Activated CD8-positive, alpha-beta T cell treated with anti-CD3 and anti-CD28 coated beads, Interleukin-2, amount 10 ng/mL, durations not matched to agents 7 days and 5 days (primary cell): Measurements from ENCODE around the gene ALK. TPM values are rescaled to one million over a fixed set of nuclear protein-coding genes. Genes with fewer than 3 reads are reported as not detected.
"Not testable (repeated sequence)": the region's sequence is repeated elsewhere in the genome, so short reads cannot be mapped to it uniquely, and the experiment has no call there.

Source experiments
- ATAC-seq: fragments of 150-1000 bp; cut with Tn5 transposase; one replicate; pipeline ENCODE4 v1.10.0; 2021; ENCODE audit warnings: moderate library complexity
- CTCF ChIA-PET: fragments of 350-600 bp; sonication (Branson Sonifier 250); formaldehyde crosslinking; loops from one replicate; lab custom pipeline; 2021; ENCODE audit warnings: antibody characterized with exemption; lab: Charles Lee
- POLR2A ChIA-PET: fragments of 350-600 bp; sonication (Branson Sonifier 250); formaldehyde crosslinking; loops from one replicate; lab custom pipeline; 2021; ENCODE audit warnings: antibody characterized with exemption; lab: Charles Lee
- DNase-seq: peaks from one replicate; pipeline ENCODE4 v3.0.0-alpha.2; 2020
- H3K27ac Mint-ChIP-seq: one replicate; pipeline ENCODE4 v1.8.0; 2021; ENCODE audit warnings: mild to moderate bottlenecking, mixed read lengths
- H3K27me3 Mint-ChIP-seq: one replicate; pipeline ENCODE4 v1.8.0; 2021; ENCODE audit warnings: low read depth, mixed read lengths
- H3K36me3 Mint-ChIP-seq: one replicate; pipeline ENCODE4 v1.8.0; 2021; ENCODE audit warnings: low read depth, mixed read lengths
- H3K4me1 Mint-ChIP-seq: one replicate; pipeline ENCODE4 v1.8.0; 2021; ENCODE audit warnings: low read depth, mixed read lengths
- H3K4me3 Mint-ChIP-seq: one replicate; pipeline ENCODE4 v1.8.0; 2021; ENCODE audit warnings: mild to moderate bottlenecking, mixed read lengths
- H3K9me3 Mint-ChIP-seq: one replicate; pipeline ENCODE4 v1.8.0; 2022; ENCODE audit warnings: mixed read lengths; ENCODE audit not compliant: insufficient read depth
- total RNA-seq, 2 experiments: library from RNA; stranded (reverse); gene quantifications; one replicate each; pipeline ENCODE4 v1.2.3, GENCODE V29; 2021

Gene ALK
- total RNA-seq, 2 experiments from 2014 or later: not detected

GRCh38 chr2:29251406-29251805, 670.0 kb downstream of the ALK start:
- Mint-ChIP-seq H3K36me3 (no peaks in the 10 kb centered on the region), H3K27ac (no peak overlapping the region), H3K4me3 (no peak overlapping the region), H3K27me3 (peaks cover 3% of the 10 kb centered on the region), H3K9me3 (no peaks in the 10 kb centered on the region), H3K4me1 (no peaks in the 10 kb centered on the region)
- ChIA-PET CTCF (no interaction called here), POLR2A (no interaction called here)
- ATAC-seq: no peak
- DNase-seq: no peak

DNA sequence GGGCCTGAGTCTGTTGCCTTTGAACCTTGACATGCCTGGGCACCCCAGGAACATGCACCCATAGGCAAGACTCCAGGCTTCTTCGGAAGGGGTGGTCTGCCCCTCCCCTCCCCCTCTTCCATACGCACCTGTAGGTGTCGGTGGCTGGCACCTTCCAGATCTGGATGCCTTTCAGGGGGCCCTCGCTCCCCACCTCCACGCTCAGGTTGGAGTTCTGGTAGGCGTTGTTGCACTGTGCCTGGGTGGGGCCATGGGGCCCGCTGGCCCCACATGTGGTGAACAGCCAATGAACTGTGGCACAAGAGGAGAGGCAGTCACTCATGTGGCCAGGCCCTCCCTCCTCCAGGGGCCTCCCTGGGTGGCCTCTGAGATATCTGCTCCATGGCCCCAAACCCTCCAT, 670.4 kb downstream of the ALK start:
- CTCF ChIA-PET: no interaction called here
- Mint-ChIP-seq H3K4me3 (no peak overlapping the region), H3K27ac (no peak overlapping the region), H3K27me3 (peaks cover 3% of the 10 kb centered on the region), H3K36me3 (no peaks in the 10 kb centered on the region), H3K4me1 (no peaks in the 10 kb centered on the region), H3K9me3 (no peaks in the 10 kb centered on the region)
- POLR2A ChIA-PET: interaction anchor here (0.6 kb wide), 1 partner anchor 589 kb away, joined by 3 read pairs; no protein-coding TSS in a partner anchor
- ATAC-seq: no peak
- no peak for DNase-seq

- CTCF ChIA-PET: no interaction called here
- Mint-ChIP-seq H3K27me3 (peaks cover 3% of the 10 kb centered on the region), H3K36me3 (no peaks in the 10 kb centered on the region)
Measured at GRCh38 chr2:29249666-29250253, 671.6 kb downstream of the ALK start.

GRCh38 chr2:29247336-29247914, 674.0 kb downstream of the ALK start:
- no peak overlapping the region for H3K4me3 Mint-ChIP-seq
- no peaks in the 10 kb centered on the region for H3K36me3 Mint-ChIP-seq
- ATAC-seq (no peak), DNase-seq (no peak)
- H3K27ac Mint-ChIP-seq: no peak overlapping the region
- H3K9me3 Mint-ChIP-seq: no peaks in the 10 kb centered on the region
- no peaks in the 10 kb centered on the region for H3K4me1 Mint-ChIP-seq
- CTCF ChIA-PET: no interaction called here
- POLR2A ChIA-PET: no interaction called here
- H3K27me3 Mint-ChIP-seq: no peaks in the 10 kb centered on the region

More at GRCh38 chr2:29249666-29250253, 671.6 kb downstream of the ALK start:
- Mint-ChIP-seq H3K4me1 (no peaks in the 10 kb centered on the region), H3K27ac (no peak overlapping the region), H3K9me3 (no peaks in the 10 kb centered on the region), H3K4me3 (no peak overlapping the region)
- DNase-seq: no peak
- ATAC-seq: no peak
- POLR2A ChIA-PET: no interaction called here

DNA sequence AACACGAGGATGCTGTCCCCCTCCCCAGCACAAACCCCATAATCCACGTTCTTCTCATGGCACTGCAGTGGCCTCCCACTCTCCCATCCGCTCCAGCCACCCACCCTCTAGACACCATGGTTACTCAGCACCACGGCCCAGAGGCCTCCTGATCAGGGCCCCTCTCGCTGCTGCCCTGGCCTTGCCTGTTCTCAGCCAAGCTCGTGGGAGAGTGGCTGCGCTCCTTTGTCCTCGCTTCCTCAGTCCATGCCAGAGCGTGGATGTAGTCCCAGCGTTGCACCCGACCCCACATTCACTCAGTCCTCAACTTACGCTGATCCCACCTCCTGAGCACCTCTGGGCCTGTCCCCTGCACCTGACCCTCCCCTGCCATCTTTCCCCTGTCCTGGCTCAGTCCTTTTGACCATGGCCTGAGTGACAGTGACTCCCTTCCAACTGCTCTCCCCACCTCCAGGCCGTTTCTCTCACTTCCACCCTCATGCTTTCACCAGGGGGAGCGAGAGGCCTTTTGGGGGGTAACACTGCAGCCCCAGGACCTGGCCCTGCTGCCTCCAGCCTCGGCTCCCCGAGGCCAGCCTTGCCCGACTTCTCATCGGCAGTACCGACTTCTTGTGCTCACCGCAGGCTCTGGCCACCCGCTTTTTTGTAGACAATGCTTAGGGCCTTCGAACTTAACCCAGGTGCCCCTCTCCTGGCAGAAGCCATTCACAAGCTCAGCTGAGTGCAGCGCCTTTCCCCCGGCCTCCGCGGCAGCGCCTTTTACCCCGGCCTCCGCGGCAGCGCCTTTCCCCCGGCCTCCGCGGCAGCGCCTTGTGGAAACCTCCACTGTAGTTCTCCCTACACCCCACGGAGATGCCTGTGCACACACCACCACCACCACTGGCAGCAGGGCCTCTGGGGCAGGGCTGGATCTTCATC, 674.7 kb downstream of the ALK start:
- Mint-ChIP-seq H3K27me3 (no peaks in the 10 kb centered on the region), H3K4me3 (no peak overlapping the region), H3K4me1 (no peaks in the 10 kb centered on the region), H3K27ac (no peak overlapping the region), H3K9me3 (no peaks in the 10 kb centered on the region), H3K36me3 (no peaks in the 10 kb centered on the region)
- DNase-seq: no peak
- ATAC-seq: peak; percentile 18
- CTCF ChIA-PET: no interaction called here
- POLR2A ChIA-PET: no interaction called here

DNA sequence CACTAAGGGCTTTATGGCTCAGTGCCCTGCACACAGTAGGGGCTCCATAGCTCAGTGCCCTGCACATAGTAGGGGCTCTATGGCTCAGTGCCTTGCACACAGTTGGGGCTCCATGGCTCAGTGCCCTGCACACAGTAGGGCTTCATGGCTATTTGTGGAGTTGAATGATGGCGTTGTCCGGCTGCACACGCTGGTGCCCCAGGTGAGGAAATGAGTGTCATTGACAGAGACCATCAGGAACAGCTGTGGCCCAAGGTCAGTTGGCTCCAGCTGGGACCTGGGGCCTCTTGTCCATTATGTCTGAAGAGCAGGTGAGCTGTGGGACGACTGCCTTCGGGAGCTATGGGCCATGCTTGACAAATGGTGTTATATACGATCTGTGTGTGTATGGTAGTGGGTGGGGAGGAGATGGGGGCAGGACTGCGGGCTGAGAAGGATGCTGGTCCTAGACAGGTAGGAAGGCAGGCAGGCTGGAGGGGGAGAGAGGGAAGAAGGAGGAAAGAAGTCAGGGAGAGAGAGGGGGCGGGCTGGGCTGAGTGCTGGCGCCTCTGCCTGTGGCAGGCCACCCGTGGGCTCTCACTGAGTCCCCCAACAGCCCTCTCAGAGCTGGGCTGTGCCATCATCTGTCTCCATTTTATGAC, 675.5 kb downstream of the ALK start:
- H3K36me3 Mint-ChIP-seq: no peaks in the 10 kb centered on the region
- no peaks in the 10 kb centered on the region for H3K4me1 Mint-ChIP-seq
- POLR2A ChIA-PET: no interaction called here
- CTCF ChIA-PET: no interaction called here
- no peaks in the 10 kb centered on the region for H3K27me3 Mint-ChIP-seq
- H3K27ac Mint-ChIP-seq: no peak overlapping the region
- H3K9me3 Mint-ChIP-seq: no peaks in the 10 kb centered on the region
- ATAC-seq (peak; percentile 42), DNase-seq (no peak)
- H3K4me3 Mint-ChIP-seq: no peak overlapping the region

GRCh38 chr2:29245035-29245741, 676.2 kb downstream of the ALK start:
- CTCF ChIA-PET, H3K4me1 Mint-ChIP-seq, H3K36me3 Mint-ChIP-seq, POLR2A ChIA-PET, H3K9me3 Mint-ChIP-seq, H3K27me3 Mint-ChIP-seq, ATAC-seq, H3K27ac Mint-ChIP-seq, DNase-seq, H3K4me3 Mint-ChIP-seq: not testable (repeated sequence)

DNA sequence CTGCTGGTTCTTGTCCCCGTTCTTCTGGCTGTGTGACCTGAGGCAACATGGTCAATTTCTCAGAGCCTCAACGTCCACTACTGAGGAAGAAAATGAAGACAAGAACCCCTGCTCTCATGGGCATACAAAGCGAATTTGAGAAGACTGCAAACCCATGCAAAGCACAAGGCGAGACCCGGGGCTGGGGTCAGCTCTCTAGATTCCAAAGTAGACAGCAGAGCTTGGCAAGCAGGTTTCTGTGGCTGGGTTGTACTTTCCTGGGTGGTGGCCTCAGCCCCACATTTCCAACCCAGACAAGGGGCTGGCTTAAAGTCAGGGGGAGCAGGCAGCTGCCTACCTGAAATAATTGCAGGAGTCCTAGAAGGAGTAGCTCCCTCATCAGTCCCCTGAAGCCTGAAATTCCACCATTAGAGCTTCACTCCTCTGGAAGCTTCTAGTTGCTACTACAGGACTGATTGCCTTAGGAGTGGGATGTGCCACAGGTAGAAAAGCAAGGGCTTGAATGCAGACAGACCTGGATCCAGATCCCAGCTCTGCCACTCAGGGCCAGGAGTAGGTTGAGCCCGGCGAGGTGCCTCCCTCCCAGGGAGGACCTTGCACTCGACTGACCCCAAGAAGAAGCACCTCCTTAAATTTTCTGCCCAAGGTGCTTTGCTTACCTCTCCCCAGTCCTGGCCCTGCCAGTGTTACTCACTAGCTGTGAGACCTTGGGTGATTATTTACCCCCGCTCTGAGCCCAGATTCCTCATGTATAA, 678.6 kb downstream of the ALK start:
- ChIA-PET CTCF (no interaction called here), POLR2A (no interaction called here)
- Mint-ChIP-seq H3K27ac (no peak overlapping the region), H3K36me3 (no peaks in the 10 kb centered on the region), H3K4me1 (no peaks in the 10 kb centered on the region), H3K4me3 (no peak overlapping the region), H3K27me3 (no peaks in the 10 kb centered on the region), H3K9me3 (no peaks in the 10 kb centered on the region)
- DNase-seq: no peak
- no peak for ATAC-seq

- H3K27ac Mint-ChIP-seq: no peak overlapping the region
- H3K9me3 Mint-ChIP-seq: no peaks in the 10 kb centered on the region
- ATAC-seq: no peak
- POLR2A ChIA-PET: no interaction called here
- H3K36me3 Mint-ChIP-seq: no peaks in the 10 kb centered on the region
- no peak overlapping the region for H3K4me3 Mint-ChIP-seq
- no peak for DNase-seq
- no peaks in the 10 kb centered on the region for H3K27me3 Mint-ChIP-seq
- CTCF ChIA-PET: no interaction called here
- no peaks in the 10 kb centered on the region for H3K4me1 Mint-ChIP-seq
Measured at GRCh38 chr2:29241955-29242565, 679.3 kb downstream of the ALK start.

- no peaks in the 10 kb centered on the region for H3K9me3 Mint-ChIP-seq
- H3K27ac Mint-ChIP-seq: no peak overlapping the region
- ATAC-seq (no peak), DNase-seq (no peak)
- no peaks in the 10 kb centered on the region for H3K36me3 Mint-ChIP-seq
- ChIA-PET CTCF (no interaction called here), POLR2A (no interaction called here)
- no peaks in the 10 kb centered on the region for H3K4me1 Mint-ChIP-seq
- H3K4me3 Mint-ChIP-seq: no peak overlapping the region
- H3K27me3 Mint-ChIP-seq: no peaks in the 10 kb centered on the region
Measured at GRCh38 chr2:29241341-29241740, 680.0 kb downstream of the ALK start.

DNA sequence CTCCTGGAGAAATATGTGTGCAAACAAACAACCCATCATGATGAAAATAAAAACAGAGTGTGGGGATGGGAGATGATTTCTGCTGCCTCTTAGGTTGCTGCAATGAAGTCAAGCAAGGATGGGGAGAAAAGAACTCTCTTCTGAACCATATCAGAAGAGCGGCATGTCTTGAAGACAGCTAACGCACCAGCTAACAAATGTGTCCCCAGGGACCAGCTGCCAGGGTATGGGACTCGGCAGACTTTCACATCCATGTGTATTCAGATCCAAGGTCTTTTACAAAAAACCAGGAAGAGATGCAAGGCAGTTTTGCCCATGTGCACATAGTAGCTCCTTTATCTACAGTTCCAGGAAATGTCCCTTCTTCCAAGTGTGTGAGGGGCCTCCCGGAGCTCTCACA, 680.8 kb downstream of the ALK start:
- no peaks in the 10 kb centered on the region for H3K36me3 Mint-ChIP-seq
- ATAC-seq (no peak), DNase-seq (no peak)
- no peaks in the 10 kb centered on the region for H3K4me1 Mint-ChIP-seq
- no peak overlapping the region for H3K27ac Mint-ChIP-seq
- no peaks in the 10 kb centered on the region for H3K27me3 Mint-ChIP-seq
- H3K4me3 Mint-ChIP-seq: no peak overlapping the region
- ChIA-PET POLR2A (no interaction called here), CTCF (no interaction called here)
- H3K9me3 Mint-ChIP-seq: no peaks in the 10 kb centered on the region
